GM18907 (cell line): ENCODE measurements around the gene TUBA4A.
A peak's percentile ranks its signal among the peaks of the same experiment; 100 is the strongest.
"Not testable (repeated sequence)": the region's sequence is repeated elsewhere in the genome, so short reads cannot be mapped to it uniquely, and the experiment has no call there.

ENCODE experiments used
- ATAC-seq: cut with Tn5 transposase; IDR thresholded peaks from one replicate; pipeline ENCODE4 v1.9.1; 2021; ENCODE audit warnings: mild to moderate bottlenecking, moderate library complexity; ENCODE audit not compliant: unreplicated experiment

Gene TUBA4A

GRCh38 chr2:219214141-219214540 is 39.6 kb downstream of the TUBA4A start:
- no peak for ATAC-seq

GRCh38 chr2:219213486-219214071 is 40.1 kb downstream of the TUBA4A start:
- no peak for ATAC-seq

GRCh38 chr2:219213026-219213415 is 40.7 kb downstream of the TUBA4A start:
- ATAC-seq = no peak

DNA sequence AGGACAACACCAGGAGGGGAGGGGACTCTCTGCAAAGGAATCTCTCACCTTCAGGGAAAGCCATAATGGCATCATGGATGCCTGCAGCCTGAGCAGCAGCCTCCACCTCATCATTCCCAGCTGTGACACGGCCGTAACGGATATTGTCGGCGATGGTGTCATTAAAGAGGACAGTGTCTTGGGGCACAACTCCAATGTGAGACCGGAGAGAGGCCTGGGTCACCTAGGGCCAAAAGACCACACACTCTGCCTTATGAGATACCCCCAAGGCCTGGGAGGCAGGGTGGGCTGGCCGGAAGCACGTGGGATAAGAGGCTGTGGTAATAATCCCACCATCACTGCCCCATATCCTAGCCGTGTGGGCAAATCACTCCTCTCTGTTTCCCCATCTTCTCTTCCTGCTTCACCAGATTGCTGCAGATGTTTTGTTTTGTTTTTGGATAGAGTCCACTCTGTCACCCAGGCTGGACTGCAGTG is 42.8 kb downstream of the TUBA4A start:
- ATAC-seq = no peak

DNA sequence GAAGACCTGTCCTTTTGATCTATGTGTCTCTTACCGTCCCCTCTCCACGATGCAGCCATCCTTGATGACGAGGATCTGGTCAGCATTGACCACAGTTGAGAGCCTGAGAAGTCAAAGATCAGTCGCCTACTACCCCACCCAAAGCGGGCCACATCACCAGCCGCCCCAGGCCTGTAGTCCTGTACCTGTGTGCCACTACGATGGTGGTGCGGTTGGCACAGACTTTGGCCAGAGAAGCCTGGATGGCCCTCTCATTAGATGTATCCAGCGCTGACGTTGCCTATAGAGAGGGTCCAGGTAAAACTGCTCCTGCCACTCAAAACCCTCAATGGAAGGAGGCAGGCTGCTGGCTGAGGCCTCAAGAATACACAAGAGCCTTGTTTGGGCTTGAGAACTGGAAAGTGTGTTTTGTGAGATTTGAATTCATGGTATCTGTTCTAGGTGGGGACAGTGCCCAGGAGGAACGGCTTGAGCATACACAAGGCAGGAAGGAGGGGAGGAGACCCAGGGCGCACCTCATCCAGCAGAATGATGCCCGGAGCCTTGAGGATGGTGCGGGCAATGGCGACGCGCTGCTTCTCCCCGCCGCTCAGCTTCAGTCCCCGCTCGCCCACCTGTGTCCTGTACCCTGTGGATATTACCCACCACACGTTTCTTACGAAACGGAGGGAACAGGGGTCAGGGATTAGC is 43.4 kb downstream of the TUBA4A start:
- ATAC-seq = no peak

DNA sequence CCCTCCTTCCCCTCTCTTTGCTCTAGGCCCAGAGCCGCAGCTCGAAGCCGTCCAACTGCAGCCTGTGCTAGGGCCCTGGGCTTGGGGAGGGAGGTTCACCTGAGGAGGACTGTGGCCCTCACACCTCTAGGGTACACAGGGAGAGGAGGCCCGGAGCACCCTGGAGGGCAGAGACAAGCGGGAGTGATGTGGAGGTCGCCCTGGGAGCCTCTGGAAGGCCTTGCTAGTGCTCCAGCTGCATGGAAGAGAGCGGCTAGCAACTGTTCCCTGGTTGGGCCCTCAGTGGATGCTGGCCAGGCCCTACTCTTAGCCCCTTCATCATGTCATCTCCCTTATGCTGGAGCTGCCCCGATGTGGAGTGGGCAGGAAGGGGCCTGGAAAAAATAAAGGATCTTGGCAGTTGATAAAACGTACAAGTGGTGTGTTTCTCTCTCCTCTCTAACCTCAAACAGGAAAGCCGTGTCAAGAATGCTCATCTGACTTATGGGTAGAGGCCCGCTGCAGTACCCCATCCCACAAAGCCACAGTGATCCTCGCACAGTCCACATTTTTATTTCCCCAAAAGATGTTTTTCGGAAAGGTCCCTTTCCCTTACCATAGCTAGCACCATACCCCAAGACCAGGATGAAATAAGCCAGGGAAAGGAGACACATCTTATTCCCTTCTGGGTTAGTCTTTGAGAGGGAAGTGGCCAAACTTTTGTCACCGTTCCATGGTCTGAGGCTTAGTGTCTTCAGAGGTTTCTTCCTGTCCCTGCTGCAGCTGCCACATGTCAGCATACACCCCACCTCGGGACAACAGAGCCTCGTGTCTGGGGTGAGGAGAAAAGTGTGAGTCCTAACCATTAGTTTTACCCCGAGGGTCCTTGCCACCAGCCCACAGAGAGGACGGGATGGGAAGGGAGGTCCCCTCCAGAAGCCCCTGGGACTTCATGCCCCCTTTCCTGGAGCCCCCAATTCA is 44.2 kb downstream of the TUBA4A start:
- no peak for ATAC-seq

DNA sequence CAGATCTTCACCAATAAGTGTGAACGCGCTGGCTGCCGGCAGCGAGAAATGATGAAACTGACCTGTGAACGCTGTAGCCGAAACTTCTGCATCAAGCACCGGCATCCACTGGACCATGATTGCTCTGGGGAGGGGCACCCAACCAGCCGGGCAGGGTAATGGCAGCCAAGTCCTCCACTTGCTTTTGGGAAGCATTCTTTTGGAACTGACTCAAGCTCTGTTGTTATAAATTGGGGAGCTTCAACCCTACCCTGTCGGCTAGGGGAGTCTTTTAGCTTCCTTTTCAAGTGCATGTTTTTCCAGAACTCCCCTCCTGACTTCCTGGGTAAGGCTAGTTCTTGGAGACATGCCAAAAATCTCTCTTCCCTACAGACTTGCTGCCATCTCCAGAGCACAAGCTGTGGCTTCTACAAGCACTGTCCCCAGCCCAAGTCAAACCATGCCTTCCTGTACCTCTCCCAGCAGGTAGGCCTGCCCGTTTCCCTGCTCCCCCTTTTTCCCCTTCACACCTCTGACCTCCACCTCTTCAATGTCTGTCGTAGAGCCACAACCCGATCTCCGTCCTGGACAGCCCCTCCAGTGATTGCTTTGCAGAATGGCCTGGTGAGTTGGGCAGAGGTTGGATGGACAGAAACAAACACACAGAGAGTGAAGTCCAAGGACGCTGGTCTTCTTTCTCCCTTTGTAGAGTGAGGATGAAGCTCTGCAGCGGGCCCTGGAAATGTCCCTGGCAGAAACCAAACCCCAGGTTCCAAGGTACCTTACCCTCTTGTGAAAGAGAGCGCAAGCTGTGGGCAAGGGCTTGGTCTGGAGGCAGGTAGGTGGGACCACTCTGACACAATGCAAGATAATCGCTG is 45.6 kb downstream of the TUBA4A start:
- no peak for ATAC-seq

- ATAC-seq = no peak
Measured at GRCh38 chr2:219207134-219207883, 46.4 kb downstream of the TUBA4A start.

DNA sequence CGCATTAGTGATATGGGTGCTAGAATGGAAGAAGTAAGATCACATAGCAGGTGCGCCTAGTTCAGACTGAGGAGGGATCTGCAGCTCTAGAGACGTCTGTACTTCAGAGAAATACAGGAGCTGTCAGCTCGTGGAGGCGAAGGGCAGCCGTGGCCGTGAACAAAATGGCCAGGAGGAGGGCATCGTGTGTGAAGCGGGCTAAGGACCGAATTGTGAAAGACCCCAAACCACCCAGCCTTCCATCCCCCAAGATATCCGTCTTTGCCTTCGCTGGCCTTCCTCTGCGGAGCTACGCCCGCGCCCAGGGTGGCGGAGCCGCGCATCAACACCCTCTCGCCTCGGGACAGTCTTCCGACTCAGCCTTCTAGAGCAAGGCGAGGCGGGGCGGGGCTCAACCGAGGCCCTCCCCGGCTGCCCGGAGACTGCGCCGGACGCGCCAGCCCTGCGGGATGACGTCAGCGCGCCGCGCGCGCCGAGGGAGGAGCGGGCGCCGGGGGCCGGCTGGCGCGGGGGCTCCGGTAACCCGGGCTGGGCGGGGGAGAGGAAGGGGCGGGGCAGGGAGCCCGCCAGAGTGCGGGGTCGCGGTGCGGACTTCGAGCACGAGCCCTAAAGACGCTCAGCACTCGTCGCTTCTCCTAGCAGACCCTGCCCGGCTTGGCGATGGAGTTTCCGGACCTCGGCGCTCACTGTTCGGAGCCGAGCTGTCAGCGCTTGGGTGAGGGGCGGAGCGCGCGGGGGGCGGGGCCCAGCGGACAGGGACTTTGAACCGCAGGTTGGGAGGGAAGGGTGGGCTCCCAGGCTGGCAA is 47.2 kb downstream of the TUBA4A start, which contains the start of gene ZFAND2B:
TSS of gene ZFAND2B (plus strand) at position 455 of the 806 bp plus-strand sequence. CDS start at position 661, 206 bp downstream.
- ATAC-seq = peak; percentile 95

GRCh38 chr2:219205981-219206327 is 47.8 kb downstream of the TUBA4A start:
- no peak for ATAC-seq

DNA sequence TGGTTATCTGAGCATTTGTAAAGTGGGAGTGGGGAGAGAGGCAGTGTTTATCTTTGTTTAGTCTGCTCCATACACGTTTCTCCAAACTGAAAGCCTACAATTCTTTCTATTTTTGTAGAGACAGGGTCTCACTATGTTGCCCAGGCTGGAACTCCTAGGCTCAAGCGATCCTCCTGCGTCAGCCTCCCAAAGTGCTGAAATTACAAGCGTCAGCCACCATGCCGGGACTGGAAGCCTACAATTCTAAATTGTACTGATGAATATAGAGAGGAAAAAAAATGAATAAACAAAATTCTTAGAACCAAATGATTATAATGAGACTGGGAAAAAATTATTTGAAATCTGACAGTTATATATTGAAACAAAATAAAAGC is 48.6 kb downstream of the TUBA4A start:
- no peak for ATAC-seq

- ATAC-seq = no peak
Measured at GRCh38 chr2:219204425-219205164, 49.1 kb downstream of the TUBA4A start.

- not testable (repeated sequence) for ATAC-seq
Measured at GRCh38 chr2:219201331-219201730, 52.4 kb downstream of the TUBA4A start.

DNA sequence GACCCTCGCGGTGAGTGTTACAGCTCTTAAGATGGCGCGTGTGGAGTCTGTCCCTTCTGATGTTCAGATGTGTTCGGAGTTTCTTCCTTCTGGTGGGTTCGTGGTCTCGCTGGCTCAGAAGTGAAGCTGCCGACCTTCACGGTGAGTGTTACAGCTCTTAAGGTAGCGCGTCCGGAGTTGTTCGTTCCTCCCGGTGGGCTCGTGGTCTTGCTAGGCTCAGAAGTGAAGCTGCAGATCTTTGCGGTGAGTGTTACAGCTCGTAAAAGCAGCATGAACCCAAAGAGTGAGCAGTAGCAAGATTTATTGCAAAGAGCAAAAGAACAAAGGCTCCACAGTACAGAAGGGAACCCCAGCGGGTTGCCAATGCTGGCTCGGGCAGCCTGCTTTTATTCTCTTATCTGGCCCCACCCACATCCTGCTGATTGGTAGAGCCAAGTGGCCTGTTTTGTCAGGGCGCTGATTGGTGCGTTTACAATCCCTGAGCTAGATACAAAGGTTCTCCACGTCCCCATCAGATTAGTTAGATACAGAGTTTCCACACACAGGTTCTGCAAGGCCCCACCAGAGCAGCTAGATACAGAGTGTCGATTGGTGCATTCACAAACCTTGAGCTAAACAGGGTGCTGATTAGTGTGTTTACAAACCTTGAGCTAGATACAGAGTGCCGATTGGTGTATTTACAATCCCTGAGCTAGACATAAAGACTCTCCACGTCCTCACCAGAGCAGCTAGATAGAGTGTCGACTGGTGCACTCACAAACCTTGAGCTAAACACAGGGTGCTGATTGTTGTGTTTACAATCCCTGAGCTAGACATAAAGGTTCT is 53.0 kb downstream of the TUBA4A start:
- ATAC-seq = not testable (repeated sequence)
